Fibroblast of villous mesenchyme (primary cell): ENCODE data around the gene SPANXN2. TPM values are rescaled to one million over a fixed set of nuclear protein-coding genes. Genes with fewer than 3 reads are reported as not detected.

ENCODE experiments used
- total RNA-seq: library from RNA; depleted of rRNA; stranded (reverse); fragments of >200 nt; gene quantifications from 2 replicates; pipeline ENCODE4 v1.2.3, GENCODE V29; 2012

The SPANXN2 gene
- total RNA-seq, 1 donor: not detected

Other genes starting within 250 kb of the SPANXN2 start
- not detected in 2 replicates for gene SPANXN3, start 203.3 kb downstream of the SPANXN2 start, total RNA-seq
- 3.0 and 6.1 TPM in 2 replicates for gene SLITRK4, start 84.7 kb downstream of the SPANXN2 start, total RNA-seq
- not detected in 2 replicates for gene UBE2NL, start 163.3 kb upstream of the SPANXN2 start, total RNA-seq